Measurements from ENCODE around the gene SERPINA1. TPM values are rescaled to one million over a fixed set of nuclear protein-coding genes. Genes with fewer than 3 reads are reported as not detected.

Gene SERPINA1
- total and polyA plus RNA-seq, 4 donors: 120 to 1,798 (median 1,122) TPM

- TF ChIP-seq CTCF (IDR thresholded peaks at IDR 0.05; ENCODE audit: control extremely low read depth, extremely low read depth): no peak
- Histone ChIP-seq H3K4me3 (no peak overlapping the region), H3K27me3 (ENCODE audit: control insufficient read depth in 3 of 3, insufficient read depth in 3 of 3, low read length in 2 of 3) (no peaks in the 10 kb centered on the region), H3K9ac (ENCODE audit: insufficient read depth in 1 of 2, low read length in 2 of 2) (no peak overlapping the region), H3K27ac (ENCODE audit: low read depth in 1 of 2, low read length in 1 of 2) (no peak overlapping the region), H3K4me1 (ENCODE audit: control insufficient read depth in 5 of 5, insufficient read depth in 5 of 5, low read length in 5 of 5) (no peaks in the 10 kb centered on the region), H3K9me3 (ENCODE audit: control insufficient read depth in 4 of 4, insufficient read depth in 3 of 4, low read length in 3 of 4) (peaks cover 0 to 2% (median under 1%) of the 10 kb centered on the region in 4 donors), H3K36me3 (ENCODE audit: control insufficient read depth in 4 of 4, insufficient read depth in 4 of 4, low read length in 4 of 4) (no peaks in the 10 kb centered on the region)
- no peak for DNase-seq
- no peak for ATAC-seq (ENCODE audit: insufficient read depth, low FRiP score)
- 57 to 65% methylated on average over 2 of the region's 2 CpGs for WGBS, 2 donors
Measured at GRCh38 chr14:94330857-94331256, 57.5 kb downstream of the SERPINA1 start.

GRCh38 chr14:94330432-94330831 is 58.0 kb downstream of the SERPINA1 start:
- WGBS, 2 donors: 80 to 89% methylated on average over 3 of the region's 3 CpGs

GRCh38 chr14:94329857-94330256 is 58.5 kb downstream of the SERPINA1 start:
- DNase-seq (no peak), ATAC-seq (ENCODE audit: insufficient read depth, low FRiP score) (no peak)
- Histone ChIP-seq H3K36me3 (ENCODE audit: control insufficient read depth in 4 of 4, insufficient read depth in 4 of 4, low read length in 4 of 4) (no peaks in the 10 kb centered on the region), H3K4me1 (ENCODE audit: control insufficient read depth in 5 of 5, insufficient read depth in 5 of 5, low read length in 5 of 5) (no peaks in the 10 kb centered on the region), H3K9me3 (ENCODE audit: control insufficient read depth in 4 of 4, insufficient read depth in 3 of 4, low read length in 3 of 4) (peaks cover 0 to 2% (median under 1%) of the 10 kb centered on the region in 4 donors), H3K4me3 (no peak overlapping the region), H3K27ac (ENCODE audit: low read depth in 1 of 2, low read length in 1 of 2) (no peak overlapping the region), H3K9ac (ENCODE audit: insufficient read depth in 1 of 2, low read length in 2 of 2) (no peak overlapping the region), H3K27me3 (ENCODE audit: control insufficient read depth in 3 of 3, insufficient read depth in 3 of 3, low read length in 2 of 3) (no peaks in the 10 kb centered on the region)
- WGBS, 2 donors: 91% methylated on average over 4 of the region's 4 CpGs
- TF ChIP-seq CTCF (IDR thresholded peaks at IDR 0.05; ENCODE audit: control extremely low read depth, extremely low read depth): no peak

More at GRCh38 chr14:94330432-94330831, 58.0 kb downstream of the SERPINA1 start:
- ATAC-seq (ENCODE audit: insufficient read depth, low FRiP score) (no peak), DNase-seq (no peak)
- Histone ChIP-seq H3K27ac (ENCODE audit: low read depth in 1 of 2, low read length in 1 of 2) (no peak overlapping the region), H3K36me3 (ENCODE audit: control insufficient read depth in 4 of 4, insufficient read depth in 4 of 4, low read length in 4 of 4) (no peaks in the 10 kb centered on the region), H3K9ac (ENCODE audit: insufficient read depth in 1 of 2, low read length in 2 of 2) (no peak overlapping the region), H3K27me3 (ENCODE audit: control insufficient read depth in 3 of 3, insufficient read depth in 3 of 3, low read length in 2 of 3) (no peaks in the 10 kb centered on the region), H3K9me3 (ENCODE audit: control insufficient read depth in 4 of 4, insufficient read depth in 3 of 4, low read length in 3 of 4) (peaks cover 0 to 2% (median under 1%) of the 10 kb centered on the region in 4 donors), H3K4me1 (ENCODE audit: control insufficient read depth in 5 of 5, insufficient read depth in 5 of 5, low read length in 5 of 5) (no peaks in the 10 kb centered on the region), H3K4me3 (no peak overlapping the region)
- TF ChIP-seq CTCF (IDR thresholded peaks at IDR 0.05; ENCODE audit: control extremely low read depth, extremely low read depth): no peak

GRCh38 chr14:94328196-94328595 is 60.2 kb downstream of the SERPINA1 start:
- Histone ChIP-seq H3K36me3 (ENCODE audit: control insufficient read depth in 4 of 4, insufficient read depth in 4 of 4, low read length in 4 of 4) (no peaks in the 10 kb centered on the region), H3K27ac (ENCODE audit: low read depth in 1 of 2, low read length in 1 of 2) (no peak overlapping the region), H3K9ac (ENCODE audit: insufficient read depth in 1 of 2, low read length in 2 of 2) (no peak overlapping the region), H3K27me3 (ENCODE audit: control insufficient read depth in 3 of 3, insufficient read depth in 3 of 3, low read length in 2 of 3) (no peaks in the 10 kb centered on the region), H3K4me1 (ENCODE audit: control insufficient read depth in 5 of 5, insufficient read depth in 5 of 5, low read length in 5 of 5) (no peaks in the 10 kb centered on the region), H3K4me3 (no peak overlapping the region), H3K9me3 (ENCODE audit: control insufficient read depth in 4 of 4, insufficient read depth in 3 of 4, low read length in 3 of 4) (peaks cover 0 to 2% (median under 1%) of the 10 kb centered on the region in 4 donors)
- TF ChIP-seq CTCF (IDR thresholded peaks at IDR 0.05; ENCODE audit: control extremely low read depth, extremely low read depth): no peak
- WGBS, 2 donors: 86 to 96% methylated on average over 2 of the region's 2 CpGs
- no peak for ATAC-seq (ENCODE audit: insufficient read depth, low FRiP score)
- no peak for DNase-seq
